ENCODE data around the gene CRIM1. TPM values are rescaled to one million over a fixed set of nuclear protein-coding genes. Genes with fewer than 3 reads are reported as not detected.
"Not testable (repeated sequence)": the region's sequence is repeated elsewhere in the genome, so short reads cannot be mapped to it uniquely, and the experiment has no call there.

CRIM1 gene
- total RNA-seq, 8 experiments from 2014 or later = 15.1 to 61.1 (median 24.3) TPM

DNA sequence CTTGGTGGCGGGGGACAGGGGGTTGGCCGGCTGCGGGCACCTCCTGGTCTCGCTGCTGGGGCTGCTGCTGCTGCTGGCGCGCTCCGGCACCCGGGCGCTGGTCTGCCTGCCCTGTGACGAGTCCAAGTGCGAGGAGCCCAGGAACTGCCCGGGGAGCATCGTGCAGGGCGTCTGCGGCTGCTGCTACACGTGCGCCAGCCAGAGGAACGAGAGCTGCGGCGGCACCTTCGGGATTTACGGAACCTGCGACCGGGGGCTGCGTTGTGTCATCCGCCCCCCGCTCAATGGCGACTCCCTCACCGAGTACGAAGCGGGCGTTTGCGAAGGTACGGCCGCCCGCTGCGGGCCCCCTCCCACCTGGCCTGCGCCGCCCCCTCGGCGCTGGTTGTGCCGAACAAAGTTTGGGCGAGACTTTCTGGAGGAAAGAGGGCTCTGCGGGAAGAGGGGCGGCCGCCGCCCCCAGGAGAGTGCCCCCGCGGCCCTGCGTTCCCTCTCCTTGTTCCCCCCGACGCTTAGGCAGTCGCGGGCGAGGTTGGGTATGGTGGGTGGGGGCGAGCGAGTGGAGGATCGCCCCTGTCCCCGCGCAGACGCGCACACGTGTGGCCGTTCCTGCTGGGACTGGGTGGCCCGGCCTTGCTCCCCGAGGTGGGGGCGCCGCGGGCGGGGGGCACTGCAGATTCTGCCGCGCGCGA is 866 bp downstream of the CRIM1 start:
- Histone ChIP-seq H3K4me3 (peak overlapping the region; percentile 63 to 99 (median 91)), H3K4me1 (replicated peaks in 1 of 2) (peaks cover 17 to 21% of the 10 kb centered on the region in 2 donors), H3K27ac (peak overlapping the region; percentile 32 to 79)
- peak; percentile 9 to 39 (median 31) for ATAC-seq (replicated peaks in 6 of 8)
- no CpG with 5 or more reads among the region's 74 CpGs for WGBS, 10 experiments
- in situ Hi-C loops (cut with MboI; ENCODE audit: low pct_unique_long_range_greater_than_20kb in 2 of 9, low sequenced_read_pairs in 9 of 9, unreplicated experiment in 9 of 9) = loop anchor here in 3 of 9 experiments (10.0 to 25.0 kb wide), 5 partner anchors 106 to 308 kb away; no protein-coding TSS in a partner anchor

DNA sequence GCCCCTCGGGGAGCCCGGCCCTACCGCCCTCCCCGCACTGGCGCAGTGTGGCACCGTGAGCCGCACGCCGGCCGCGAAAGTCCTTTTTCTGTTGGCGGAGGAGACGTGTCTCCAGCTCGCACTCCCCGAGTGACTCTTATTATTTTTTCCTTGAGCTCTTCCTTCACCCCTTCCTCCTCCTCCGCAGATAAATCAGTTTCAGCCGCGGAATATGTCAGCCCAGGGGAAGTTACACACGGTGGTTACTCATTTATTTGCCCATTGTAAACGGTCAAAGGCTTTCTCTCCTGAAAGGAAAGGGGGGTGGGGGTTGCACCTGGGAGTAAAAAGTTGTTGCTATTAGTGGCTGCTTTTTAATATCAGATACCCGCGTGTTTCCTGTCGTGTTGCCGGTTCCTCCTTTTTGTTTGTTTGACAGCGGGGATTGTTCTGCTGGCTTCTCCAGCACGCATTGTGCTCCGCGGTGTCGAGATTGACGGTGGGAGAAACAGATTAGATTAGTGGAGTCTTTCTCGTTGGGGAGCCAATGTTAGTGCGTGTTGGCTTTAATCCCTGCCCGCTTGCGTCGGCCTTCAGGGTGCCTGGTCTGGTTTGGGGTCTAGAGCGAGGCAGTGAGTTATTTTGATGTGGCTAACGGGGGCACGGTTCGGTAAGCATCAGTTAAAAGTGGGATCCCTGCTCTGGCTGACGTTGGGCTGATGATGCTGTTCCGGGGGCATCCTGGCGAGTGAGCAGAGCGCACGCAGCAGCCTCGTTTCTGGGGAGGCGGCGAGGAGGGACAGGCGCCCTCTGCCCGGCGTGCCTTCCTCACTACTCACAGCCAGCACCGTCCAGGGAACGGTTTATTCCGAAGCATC is 1.6 kb downstream of the CRIM1 start:
- Histone ChIP-seq H3K27ac (peak overlapping the region; percentile 53 to 79), H3K4me1 (replicated peaks in 1 of 2) (peaks cover 17 to 25% of the 10 kb centered on the region in 2 donors), H3K4me3 (peak overlapping the region; percentile 63 to 99 (median 91))
- peak; percentile 12 to 58 (median 50) for ATAC-seq (replicated peaks in 6 of 8)
- 0 to 2% (median 0%) methylated on average over 4 to 22 of the region's 53 CpGs; no CpG with 5 or more reads in 2 of the 10 experiments for WGBS, 10 experiments
- in situ Hi-C loops (cut with MboI; ENCODE audit: low pct_unique_long_range_greater_than_20kb in 2 of 9, low sequenced_read_pairs in 9 of 9, unreplicated experiment in 9 of 9) = loop anchor here in 3 of 9 experiments (10.0 to 25.0 kb wide), 5 partner anchors 105 to 308 kb away; no protein-coding TSS in a partner anchor

DNA sequence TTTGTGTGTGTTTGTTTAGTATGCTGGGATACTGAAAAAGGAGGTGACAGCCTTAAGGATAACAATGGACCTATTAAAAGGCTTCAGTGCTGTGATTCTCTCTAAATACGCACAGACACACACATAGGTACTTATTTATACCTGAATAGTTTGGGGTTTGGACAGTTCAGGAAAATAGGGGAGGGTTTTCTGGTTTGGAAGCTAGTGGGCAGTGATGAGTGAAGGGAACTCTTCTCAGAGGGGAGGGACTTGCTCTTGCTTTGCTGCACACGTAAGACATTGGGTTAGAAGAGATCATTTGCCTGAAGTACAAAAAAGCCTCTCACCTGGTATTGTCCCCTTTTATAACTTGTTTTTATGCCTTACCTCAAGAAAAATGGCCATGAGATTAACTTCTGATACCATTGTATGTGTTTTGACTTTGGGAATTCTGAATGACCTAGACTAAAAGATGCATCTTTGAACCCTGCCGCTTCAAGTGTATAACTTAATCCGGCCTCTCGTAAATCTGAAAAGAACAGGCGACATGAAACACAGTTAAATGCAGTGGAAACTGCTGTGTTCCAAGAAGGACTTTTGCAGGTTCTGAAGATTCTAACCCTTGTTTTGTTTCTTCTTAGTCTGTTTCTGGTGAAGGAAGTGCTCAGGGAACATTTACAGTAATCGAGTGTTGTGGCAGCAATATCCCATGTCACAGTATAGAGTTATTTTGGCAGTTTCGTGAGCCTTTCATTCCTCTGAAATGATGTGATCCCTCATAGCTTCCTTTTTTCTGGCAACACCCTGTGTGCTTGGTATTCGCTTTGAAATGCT is 2.5 kb downstream of the CRIM1 start:
- peaks cover 17 to 25% of the 10 kb centered on the region in 2 donors for H3K4me1 ChIP-seq (replicated peaks in 1 of 2)

GRCh38 chr2:36359067-36359466 is 3.5 kb downstream of the CRIM1 start:
- peaks cover 15 to 21% of the 10 kb centered on the region in 2 donors for H3K4me1 ChIP-seq (replicated peaks in 1 of 2)
- no peak for ATAC-seq (replicated peaks in 6 of 8)
- 6 to 57% (median 34%) methylated on average over 2 to 5 of the region's 5 CpGs for WGBS, 10 experiments
- H3K27ac ChIP-seq = no peak overlapping the region
- in situ Hi-C loops (cut with MboI; ENCODE audit: low pct_unique_long_range_greater_than_20kb in 2 of 9, low sequenced_read_pairs in 9 of 9, unreplicated experiment in 9 of 9) = loop anchor here in 3 of 9 experiments (10.0 to 25.0 kb wide), 5 partner anchors 103 to 306 kb away; no protein-coding TSS in a partner anchor
- H3K4me3 ChIP-seq = peak overlapping the region; percentile 3 to 92 (median 79)

More for the DNA sequence above, 2.5 kb downstream of the CRIM1 start:
- in situ Hi-C loops (cut with MboI; ENCODE audit: low pct_unique_long_range_greater_than_20kb in 2 of 9, low sequenced_read_pairs in 9 of 9, unreplicated experiment in 9 of 9) = loop anchor here in 3 of 9 experiments (10.0 to 25.0 kb wide), 5 partner anchors 104 to 307 kb away; no protein-coding TSS in a partner anchor
- 0 to 15% (median 4%) methylated on average over 3 to 9 of the region's 9 CpGs; no CpG with 5 or more reads in 1 of the 10 experiments for WGBS, 10 experiments
- peak overlapping the region; percentile 53 to 55 for H3K27ac ChIP-seq
- ATAC-seq (replicated peaks in 6 of 8) = peak; percentile 17 to 47 (median 38)
- peak overlapping the region; percentile 63 to 99 (median 91) for H3K4me3 ChIP-seq

GRCh38 chr2:36360063-36360462 is 4.5 kb downstream of the CRIM1 start:
- no peak overlapping the region for H3K27ac ChIP-seq
- WGBS, 10 experiments = 73 to 100% (median 93%) methylated on average over 2 to 4 of the region's 4 CpGs; no CpG with 5 or more reads in 2 of the 10 experiments
- no peak for ATAC-seq (replicated peaks in 6 of 8)
- H3K4me3 ChIP-seq = no peak overlapping the region
- in situ Hi-C loops (cut with MboI; ENCODE audit: low pct_unique_long_range_greater_than_20kb in 2 of 9, low sequenced_read_pairs in 9 of 9, unreplicated experiment in 9 of 9) = loop anchor here in 2 of 9 experiments (25.0 kb wide), 3 partner anchors 102 to 302 kb away; no protein-coding TSS in a partner anchor
- H3K4me1 ChIP-seq (replicated peaks in 1 of 2) = peaks cover 11 to 18% of the 10 kb centered on the region in 2 donors

- peaks cover 11 to 18% of the 10 kb centered on the region in 2 donors for H3K4me1 ChIP-seq (replicated peaks in 1 of 2)
Measured at GRCh38 chr2:36360834-36361233, 5.3 kb downstream of the CRIM1 start.

GRCh38 chr2:36361396-36361795 is 5.8 kb downstream of the CRIM1 start:
- no peak overlapping the region for H3K27ac ChIP-seq
- no peak overlapping the region for H3K4me3 ChIP-seq
- in situ Hi-C loops (cut with MboI; ENCODE audit: low pct_unique_long_range_greater_than_20kb in 2 of 9, low sequenced_read_pairs in 9 of 9, unreplicated experiment in 9 of 9) = loop anchor here in 2 of 9 experiments (25.0 kb wide), 3 partner anchors 101 to 301 kb away; no protein-coding TSS in a partner anchor
- WGBS, 10 experiments = 10 to 100% (median 80%) methylated on average over 1 to 3 of the region's 3 CpGs; no CpG with 5 or more reads in 1 of the 10 experiments
- no peak for ATAC-seq (replicated peaks in 6 of 8)
- peaks cover 11 to 18% of the 10 kb centered on the region in 2 donors for H3K4me1 ChIP-seq (replicated peaks in 1 of 2)

More at GRCh38 chr2:36360834-36361233, 5.3 kb downstream of the CRIM1 start:
- 57 to 100% (median 71%) methylated on average over 1 of the region's 1 CpG; no CpG with 5 or more reads in 2 of the 10 experiments for WGBS, 10 experiments
- ATAC-seq (replicated peaks in 6 of 8) = no peak
- in situ Hi-C loops (cut with MboI; ENCODE audit: low pct_unique_long_range_greater_than_20kb in 2 of 9, low sequenced_read_pairs in 9 of 9, unreplicated experiment in 9 of 9) = loop anchor here in 2 of 9 experiments (25.0 kb wide), 3 partner anchors 101 to 301 kb away; no protein-coding TSS in a partner anchor
- Histone ChIP-seq H3K4me3 (no peak overlapping the region), H3K27ac (no peak overlapping the region)

DNA sequence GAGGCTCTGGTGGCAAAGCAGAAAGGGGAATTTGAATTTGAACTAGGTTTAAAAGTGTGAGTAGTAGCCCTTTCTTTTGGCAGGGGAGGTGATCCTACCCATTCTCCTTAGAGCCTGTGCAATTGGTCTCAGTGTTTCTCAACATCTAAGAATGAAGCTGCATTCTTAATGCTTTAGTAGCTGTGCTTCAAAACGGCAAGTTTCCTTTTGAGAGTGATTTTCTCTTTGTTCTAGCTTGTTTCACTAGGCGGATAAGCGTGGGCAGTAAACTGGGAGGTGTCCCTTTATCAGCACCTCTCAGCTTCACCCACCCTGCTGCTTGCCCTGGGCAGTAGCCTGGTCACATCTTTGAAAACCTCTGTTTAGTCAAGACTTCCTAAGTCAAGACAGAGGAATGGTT is 6.7 kb downstream of the CRIM1 start:
- Histone ChIP-seq H3K4me3 (no peak overlapping the region), H3K27ac (no peak overlapping the region), H3K4me1 (replicated peaks in 1 of 2) (peaks cover 14 to 18% of the 10 kb centered on the region in 2 donors)
- ATAC-seq (replicated peaks in 6 of 8) = no peak
- in situ Hi-C loops (cut with MboI; ENCODE audit: low pct_unique_long_range_greater_than_20kb in 2 of 9, low sequenced_read_pairs in 9 of 9, unreplicated experiment in 9 of 9) = loop anchor here in 2 of 9 experiments (25.0 kb wide), 3 partner anchors 100 to 300 kb away; no protein-coding TSS in a partner anchor
- WGBS, 10 experiments = 0 to 67% (median 55%) methylated on average over 2 to 3 of the region's 3 CpGs; no CpG with 5 or more reads in 4 of the 10 experiments

- H3K27ac ChIP-seq; H3K4me3 ChIP-seq; ATAC-seq (replicated peaks in 6 of 8): not testable (repeated sequence)
- in situ Hi-C loops (cut with MboI; ENCODE audit: low pct_unique_long_range_greater_than_20kb in 2 of 9, low sequenced_read_pairs in 9 of 9, unreplicated experiment in 9 of 9) = loop anchor here in 2 of 9 experiments (25.0 kb wide), 3 partner anchors 99 to 299 kb away; no protein-coding TSS in a partner anchor
- H3K4me1 ChIP-seq (replicated peaks in 1 of 2) = peaks cover 18 to 20% of the 10 kb centered on the region in 2 donors
- WGBS, 10 experiments = 100% methylated on average over 2 of the region's 2 CpGs; no CpG with 5 or more reads in 6 of the 10 experiments
Measured at GRCh38 chr2:36363085-36363484, 7.5 kb downstream of the CRIM1 start.

GRCh38 chr2:36366491-36367120 is 11.0 kb downstream of the CRIM1 start:
- H3K4me1 ChIP-seq (replicated peaks in 1 of 2) = peaks cover 2 to 25% of the 10 kb centered on the region in 2 donors
- in situ Hi-C loops (cut with MboI; ENCODE audit: low pct_unique_long_range_greater_than_20kb in 2 of 9, low sequenced_read_pairs in 9 of 9, unreplicated experiment in 9 of 9) = loop anchor here in 2 of 9 experiments (25.0 kb wide), 3 partner anchors 96 to 296 kb away; no protein-coding TSS in a partner anchor
- WGBS, 10 experiments = 42 to 100% (median 68%) methylated on average over 1 to 3 of the region's 3 CpGs; no CpG with 5 or more reads in 1 of the 10 experiments
- ATAC-seq (replicated peaks in 6 of 8) = peak in 3 of 8 experiments; percentile 26 to 52 (median 47)
- no peak overlapping the region for H3K4me3 ChIP-seq
- H3K27ac ChIP-seq = no peak overlapping the region

- no peak for ATAC-seq (replicated peaks in 6 of 8)
- WGBS, 10 experiments = 76 to 100% (median 95%) methylated on average over 1 to 4 of the region's 4 CpGs; no CpG with 5 or more reads in 1 of the 10 experiments
- Histone ChIP-seq H3K27ac (no peak overlapping the region), H3K4me1 (replicated peaks in 1 of 2) (peaks cover 0 to 25% of the 10 kb centered on the region in 2 donors), H3K4me3 (no peak overlapping the region)
- in situ Hi-C loops (cut with MboI; ENCODE audit: low pct_unique_long_range_greater_than_20kb in 2 of 9, low sequenced_read_pairs in 9 of 9, unreplicated experiment in 9 of 9) = loop anchor here in 2 of 9 experiments (25.0 kb wide), 3 partner anchors 95 to 295 kb away; no protein-coding TSS in a partner anchor
Measured at GRCh38 chr2:36367486-36367885, 11.9 kb downstream of the CRIM1 start.

All from motor neuron (in vitro differentiated cells).